ENCODE measurements around the gene PCSK6.
"Not testable (repeated sequence)": the region's sequence is repeated elsewhere in the genome, so short reads cannot be mapped to it uniquely, and the experiment has no call there.

DNA sequence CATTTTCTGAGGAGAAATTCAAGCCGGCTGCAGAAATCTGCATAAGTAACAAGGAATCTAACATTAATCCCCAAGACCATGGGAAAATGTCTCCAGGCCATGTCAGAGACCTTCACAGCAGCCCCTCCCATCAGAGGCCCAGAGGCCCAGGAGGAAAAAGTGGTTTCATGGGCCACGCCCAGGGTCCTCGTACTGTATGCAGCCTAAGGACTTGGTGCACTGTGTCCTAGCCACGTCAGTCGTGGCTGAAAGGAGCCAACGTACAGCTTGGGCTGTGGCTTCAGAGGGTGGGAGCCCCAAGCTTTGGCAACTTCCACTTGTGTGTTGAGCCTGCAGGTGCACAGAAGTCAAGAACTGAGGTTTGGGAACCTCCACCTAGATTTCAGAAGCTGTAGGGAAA, 73.0 kb downstream of the PCSK6 start:
- TF ChIP-seq ESRRG, ZFP30, ZFP3 (CRISPR knock-in tag; IDR thresholded peaks at IDR 0.05): not testable (repeated sequence)

Measured in SK-N-SH treated with all-trans-retinoic acid at 6 μM for 48 hours (cell line).